HepG2 (cell line): Measurements from ENCODE around the gene SIAH1. TPM values are rescaled to one million over a fixed set of nuclear protein-coding genes. Genes with fewer than 3 reads are reported as not detected.

ENCODE experiments used
- CENPBD1 ChIP-seq: sonication (generic); formaldehyde crosslinking; IDR thresholded peaks from 2 replicates; pipeline ENCODE4 v1.8.0; 2022; ENCODE audit warnings: missing genetic modification reagents, low read depth, mild to moderate bottlenecking, borderline replicate concordance
- FOXM1 ChIP-seq: sonication (generic); formaldehyde crosslinking; IDR thresholded peaks from 2 replicates; pipeline ENCODE4 v1.5.0; 2020; ENCODE audit warnings: missing genetic modification reagents
- KLF12 ChIP-seq: sonication (generic); formaldehyde crosslinking; IDR thresholded peaks from 2 replicates; pipeline ENCODE4 v1.4.0; 2020; ENCODE audit warnings: missing genetic modification reagents, borderline replicate concordance
- MXI1 ChIP-seq: IDR thresholded peaks from 3 replicates; pipeline ENCODE4 v1.6.1; 2012; ENCODE audit warnings: low read depth, low read length, inconsistent platforms, borderline replicate concordance
- MYNN ChIP-seq: sonication (generic); formaldehyde crosslinking; IDR thresholded peaks from 2 replicates; pipeline ENCODE4 v1.4.0; 2020; ENCODE audit warnings: mild to moderate bottlenecking, low read depth, missing genetic modification reagents
- MYPOP ChIP-seq: sonication (generic); formaldehyde crosslinking; IDR thresholded peaks from 2 replicates; pipeline ENCODE4 v1.8.1; 2023; ENCODE audit warnings: mild to moderate bottlenecking, moderate library complexity, missing genetic modification reagents
- NFIC ChIP-seq: IDR thresholded peaks from 2 replicates; pipeline ENCODE4 v1.6.1; 2012; ENCODE audit warnings: mild to moderate bottlenecking, low read length, inconsistent platforms
- POLR2AphosphoS2 ChIP-seq: IDR thresholded peaks from 2 replicates; pipeline ENCODE4 v1.6.1; 2011; ENCODE audit warnings: low read depth, low read length, improper control_type of control experiment
- RAD51 ChIP-seq: fragments of 450-650 bp; IDR thresholded peaks from 2 replicates; pipeline ENCODE4 v1.6.1; 2016; ENCODE audit warnings: borderline replicate concordance
- RBAK ChIP-seq: sonication (generic); formaldehyde crosslinking; IDR thresholded peaks from 2 replicates; pipeline ENCODE4 v1.5.1; 2020; ENCODE audit warnings: mild to moderate bottlenecking, missing genetic modification reagents
- SATB2 ChIP-seq: sonication (generic); formaldehyde crosslinking; IDR thresholded peaks from 2 replicates; pipeline ENCODE4 v1.5.0; 2020; ENCODE audit warnings: missing genetic modification reagents
- SIN3B ChIP-seq: fragments of 150-350 bp; IDR thresholded peaks from 2 replicates; pipeline ENCODE4 v1.6.1; 2014; ENCODE audit warnings: low read length
- TERF1 ChIP-seq: sonication (generic); formaldehyde crosslinking; IDR thresholded peaks from 2 replicates; pipeline ENCODE4 v1.8.0; 2022; ENCODE audit warnings: mild to moderate bottlenecking, missing genetic modification reagents, moderate library complexity
- ZKSCAN8 ChIP-seq: IDR thresholded peaks from 2 replicates; pipeline ENCODE4 v1.6.1; 2016; ENCODE audit warnings: borderline replicate concordance, missing genetic modification reagents, missing compliant biosample characterization
- ZNF253 ChIP-seq: sonication (generic); formaldehyde crosslinking; IDR thresholded peaks from 2 replicates; pipeline ENCODE4 v1.8.0; 2022; ENCODE audit warnings: mild to moderate bottlenecking, missing genetic modification reagents, borderline replicate concordance
- ZNF276 ChIP-seq: sonication (generic); formaldehyde crosslinking; IDR thresholded peaks from 2 replicates; pipeline ENCODE4 v1.4.0; 2020; ENCODE audit warnings: mild to moderate bottlenecking, low read depth, missing genetic modification reagents
- ZNF337 ChIP-seq: sonication (generic); formaldehyde crosslinking; IDR thresholded peaks from 2 replicates; pipeline ENCODE4 v1.5.1; 2020; ENCODE audit warnings: missing genetic modification reagents, low read depth, mild to moderate bottlenecking, borderline replicate concordance
- ZNF362 ChIP-seq: sonication (generic); formaldehyde crosslinking; IDR thresholded peaks from 2 replicates; pipeline ENCODE4 v1.4.0; 2020; ENCODE audit warnings: missing genetic modification reagents, mild to moderate bottlenecking, borderline replicate concordance
- ZNF441 ChIP-seq: sonication (generic); formaldehyde crosslinking; IDR thresholded peaks from 2 replicates; pipeline ENCODE4 v1.7.0; 2021; ENCODE audit warnings: missing genetic modification reagents, borderline replicate concordance
- ZNF510 ChIP-seq: sonication (generic); formaldehyde crosslinking; IDR thresholded peaks from 2 replicates; pipeline ENCODE4 v1.4.0; 2020; ENCODE audit warnings: low read depth, mild to moderate bottlenecking, missing genetic modification reagents
- ZNF713 ChIP-seq: sonication (generic); formaldehyde crosslinking; IDR thresholded peaks from 2 replicates; pipeline ENCODE4 v1.4.0; 2020; ENCODE audit warnings: mild to moderate bottlenecking, missing genetic modification reagents
- ZNF746 ChIP-seq: sonication (generic); formaldehyde crosslinking; IDR thresholded peaks from 2 replicates; pipeline ENCODE4 v1.8.0; 2022; ENCODE audit warnings: mild to moderate bottlenecking, missing genetic modification reagents
- ZNF782 ChIP-seq: sonication (generic); formaldehyde crosslinking; IDR thresholded peaks from 2 replicates; pipeline ENCODE4 v1.4.0; 2020; ENCODE audit warnings: missing genetic modification reagents, mild to moderate bottlenecking, borderline replicate concordance
- ZNF841 ChIP-seq: sonication (generic); formaldehyde crosslinking; IDR thresholded peaks from 2 replicates; pipeline ENCODE4 v1.8.1; 2023; ENCODE audit warnings: missing genetic modification reagents, borderline replicate concordance
- ZSCAN31 ChIP-seq: sonication (generic); formaldehyde crosslinking; IDR thresholded peaks from 2 replicates; pipeline ENCODE4 v1.5.0; 2020; ENCODE audit warnings: low read depth, mild to moderate bottlenecking, missing genetic modification reagents
- polyA plus RNA-seq, 8 experiments: library from polyadenylated mRNA; depleted of rRNA in 3 of 8; stranded (reverse) in 7 of 8; unstranded in 1 of 8; fragments of >200 nt; fragmentation: Illumina TruSeq in 4 of 8; extraction: Trizol in 4 of 8; gene quantifications; 2 replicates each; pipeline versions ENCODE4 v1.2.1 to v1.2.3, GENCODE V29; 2011 to 2016; ENCODE audit warnings: low read depth in 4 of 8, missing spikeins in 1 of 8, mixed read lengths in 1 of 8; ENCODE audit not compliant: insufficient read depth in 1 of 8
- total RNA-seq, 5 experiments: library from RNA; depleted of rRNA; stranded (reverse); fragments of >200 nt; fragmentation: Illumina TruSeq; extraction: Trizol; gene quantifications; 2 replicates each; pipeline ENCODE4 v1.2.3, GENCODE V29; 2016; ENCODE audit warnings: low read depth in 1 of 5

Gene SIAH1
- total and polyA plus RNA-seq, 2 of the 13 experiments (the other 11 are each of a cell fraction or from before 2014, with no cell fraction given), result 16.0 to 28.6 TPM

- TF ChIP-seq ZNF276 (CRISPR knock-in tag), result no peak
- no peak for TF ChIP-seq CENPBD1 (CRISPR knock-in tag)
- no peak for TF ChIP-seq SIN3B
- TF ChIP-seq NFIC, result 0 out of 2 replicates have a peak, but pooled peaks have one; percentile 11
- TF ChIP-seq MYNN (CRISPR knock-in tag), result no peak
- TF ChIP-seq TERF1 (CRISPR knock-in tag), result no peak
- TF ChIP-seq ZNF362 (CRISPR knock-in tag), result no peak
- TF ChIP-seq RAD51, result no peak
- no peak for TF ChIP-seq ZNF510
- TF ChIP-seq ZNF253 (CRISPR knock-in tag), result no peak
- peak; percentile 45; the same call in 1 of the 2 replicates for TF ChIP-seq MYPOP
- no peak for TF ChIP-seq ZSCAN31
- TF ChIP-seq ZNF782 (CRISPR knock-in tag), result no peak
- no peak for TF ChIP-seq RBAK
- no peak for TF ChIP-seq ZNF841
- TF ChIP-seq ZNF441 (CRISPR knock-in tag), result no peak
- no peak for TF ChIP-seq ZNF337 (CRISPR knock-in tag)
- TF ChIP-seq ZKSCAN8, result no peak
- TF ChIP-seq POLR2AphosphoS2, result no peak
- no peak for TF ChIP-seq FOXM1
- no peak for TF ChIP-seq ZNF746
- TF ChIP-seq SATB2, result no peak; the same call in 1 of the 2 replicates
- TF ChIP-seq MXI1, result no peak
- peak; percentile 34; the same call in 1 of the 2 replicates for TF ChIP-seq KLF12 (CRISPR knock-in tag)
- TF ChIP-seq ZNF713 (CRISPR knock-in tag), result no peak
Measured at GRCh38 chr16:48383009-48383876, 2.0 kb downstream of the SIAH1 start (continued).
